ENCODE measurements around the gene KANK2. TPM values are rescaled to one million over a fixed set of nuclear protein-coding genes. Genes with fewer than 3 reads are reported as not detected.

KANK2 gene
- total RNA-seq, 2 donors from 2014 or later = 74.2 to 87.7 TPM

DNA sequence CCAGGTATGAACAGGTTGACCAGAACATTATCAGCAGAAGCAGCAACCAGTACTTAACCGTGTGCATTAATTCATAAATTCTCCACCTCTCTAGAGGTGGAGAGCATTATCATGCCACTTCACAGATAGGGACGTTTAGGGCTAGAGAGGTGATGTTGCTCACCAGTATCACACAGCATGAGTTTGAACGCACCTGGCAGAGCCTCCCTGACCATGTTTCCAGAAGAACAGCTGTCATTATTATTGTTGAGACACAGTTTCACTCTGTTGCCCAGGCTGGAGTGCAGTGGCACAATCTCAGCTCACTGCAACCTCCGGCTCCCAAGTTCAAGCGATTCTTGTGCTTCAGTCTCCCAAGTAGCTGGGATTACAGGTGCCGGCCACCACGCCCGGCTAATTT lies 6.8 kb downstream of the KANK2 start:
- no peak overlapping the region for H3K4me3 ChIP-seq (ENCODE audit: low read length)
- Mint-ChIP-seq H3K36me3 (ENCODE audit: low read depth) (peaks cover 46% of the 10 kb centered on the region), H3K27ac (no peak overlapping the region), H3K27me3 (ENCODE audit: insufficient read depth) (no peaks in the 10 kb centered on the region), H3K4me3 (no peak overlapping the region), H3K4me1 (peaks cover 3% of the 10 kb centered on the region), H3K9me3 (no peaks in the 10 kb centered on the region)
- peaks cover 18% of the 10 kb centered on the region for H3K36me3 ChIP-seq (ENCODE audit: control insufficient read depth, insufficient read depth, low read length)
- H3K9ac ChIP-seq (ENCODE audit: extremely low read depth, low read length, poor library complexity, severe bottlenecking) = no peak overlapping the region
- 91 to 97% methylated on average over 5 to 8 of the region's 8 CpGs for WGBS, 2 experiments (ENCODE audit: insufficient coverage in 1 of 2, insufficient read length in 1 of 2)
- H3K9me3 ChIP-seq (ENCODE audit: control insufficient read depth, low read length) = no peaks in the 10 kb centered on the region
- no peaks in the 10 kb centered on the region for H3K27me3 ChIP-seq (ENCODE audit: control insufficient read depth, insufficient read depth, low read length, poor library complexity, severe bottlenecking)
- H3K4me1 ChIP-seq (ENCODE audit: control insufficient read depth, insufficient read depth, low read length) = no peaks in the 10 kb centered on the region
- no peak for TF ChIP-seq CTCF (conservative IDR thresholded peaks at IDR 0.05)
- no peak overlapping the region for H3K27ac ChIP-seq (ENCODE audit: low read depth, low read length)
- DNase-seq = no peak

- Mint-ChIP-seq H3K27ac (no peak overlapping the region), H3K36me3 (ENCODE audit: low read depth) (peaks cover 53% of the 10 kb centered on the region), H3K27me3 (ENCODE audit: insufficient read depth) (no peaks in the 10 kb centered on the region), H3K4me3 (no peak overlapping the region), H3K9me3 (no peaks in the 10 kb centered on the region), H3K4me1 (peaks cover 2% of the 10 kb centered on the region)
- no peak overlapping the region for H3K4me3 ChIP-seq (ENCODE audit: low read length)
- peaks cover 26% of the 10 kb centered on the region for H3K36me3 ChIP-seq (ENCODE audit: control insufficient read depth, insufficient read depth, low read length)
- DNase-seq = no peak
- no peaks in the 10 kb centered on the region for H3K4me1 ChIP-seq (ENCODE audit: control insufficient read depth, insufficient read depth, low read length)
- no peak for TF ChIP-seq CTCF (conservative IDR thresholded peaks at IDR 0.05)
- H3K27ac ChIP-seq (ENCODE audit: low read depth, low read length) = no peak overlapping the region
- peaks cover 5% of the 10 kb centered on the region for H3K9me3 ChIP-seq (ENCODE audit: control insufficient read depth, low read length)
- H3K9ac ChIP-seq (ENCODE audit: extremely low read depth, low read length, poor library complexity, severe bottlenecking) = no peak overlapping the region
- H3K27me3 ChIP-seq (ENCODE audit: control insufficient read depth, insufficient read depth, low read length, poor library complexity, severe bottlenecking) = no peaks in the 10 kb centered on the region
- 96 to 98% methylated on average over 9 of the region's 9 CpGs for WGBS, 2 experiments (ENCODE audit: insufficient coverage in 1 of 2, insufficient read length in 1 of 2)
Observed at GRCh38 chr19:11187441-11187840, 9.9 kb downstream of the KANK2 start.

GRCh38 chr19:11182994-11183393 lies 14.4 kb downstream of the KANK2 start:
- Histone ChIP-seq H3K9ac (ENCODE audit: extremely low read depth, low read length, poor library complexity, severe bottlenecking) (no peak overlapping the region), H3K4me1 (ENCODE audit: control insufficient read depth, insufficient read depth, low read length) (no peaks in the 10 kb centered on the region), H3K4me3 (ENCODE audit: low read length) (no peak overlapping the region), H3K36me3 (ENCODE audit: control insufficient read depth, insufficient read depth, low read length) (peaks cover 14% of the 10 kb centered on the region), H3K27ac (ENCODE audit: low read depth, low read length) (no peak overlapping the region), H3K27me3 (ENCODE audit: control insufficient read depth, insufficient read depth, low read length, poor library complexity, severe bottlenecking) (no peaks in the 10 kb centered on the region), H3K9me3 (ENCODE audit: control insufficient read depth, low read length) (peaks cover 5% of the 10 kb centered on the region)
- Mint-ChIP-seq H3K4me1 (peaks cover 2% of the 10 kb centered on the region), H3K27me3 (ENCODE audit: insufficient read depth) (no peaks in the 10 kb centered on the region), H3K4me3 (no peak overlapping the region), H3K36me3 (ENCODE audit: low read depth) (peaks cover 45% of the 10 kb centered on the region), H3K27ac (no peak overlapping the region), H3K9me3 (no peaks in the 10 kb centered on the region)
- TF ChIP-seq CTCF (conservative IDR thresholded peaks at IDR 0.05) = no peak
- WGBS, 2 experiments (ENCODE audit: insufficient coverage in 1 of 2, insufficient read length in 1 of 2) = 71 to 80% methylated on average over 1 of the region's 1 CpG
- no peak for DNase-seq
